HG03060 (cell line): ENCODE data around the gene NDUFS5.
"Not testable (repeated sequence)": the region's sequence is repeated elsewhere in the genome, so short reads cannot be mapped to it uniquely, and the experiment has no call there.

Experiments used
- ATAC-seq: cut with Tn5 transposase; IDR thresholded peaks from one replicate; pipeline ENCODE4 v1.9.1; 2021; ENCODE audit warnings: low read depth, moderate number of reproducible peaks; ENCODE audit not compliant: unreplicated experiment

NDUFS5 gene

DNA sequence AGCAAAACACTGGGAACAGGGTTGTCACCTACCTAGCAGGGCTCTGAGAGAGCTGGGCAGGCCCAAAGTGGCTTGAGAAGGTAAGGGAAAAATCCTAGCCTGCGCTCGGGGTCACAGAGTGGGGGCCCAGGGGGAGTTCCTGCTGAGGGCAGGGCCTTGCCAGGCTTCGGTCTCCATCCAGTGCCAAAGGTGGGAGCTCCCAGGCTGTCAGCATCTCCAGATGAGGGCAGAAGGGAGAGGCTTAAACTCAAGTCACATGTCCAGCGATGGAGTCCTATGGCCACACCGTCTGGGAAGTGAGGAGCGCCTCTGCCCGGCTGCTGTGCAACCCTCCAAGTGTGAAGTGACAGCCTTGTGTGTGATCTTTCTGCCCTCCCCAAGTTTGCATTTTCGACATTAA, 11.2 kb upstream of the NDUFS5 start:
- ATAC-seq, result not testable (repeated sequence)

GRCh38 chr1:39016604-39017171, 9.5 kb upstream of the NDUFS5 start:
- ATAC-seq, result no peak

- no peak for ATAC-seq
Observed at GRCh38 chr1:39017266-39017665, 8.9 kb upstream of the NDUFS5 start.

- ATAC-seq, result not testable (repeated sequence)
Observed at GRCh38 chr1:39020494-39020893, 5.7 kb upstream of the NDUFS5 start.

GRCh38 chr1:39021426-39021825, 4.7 kb upstream of the NDUFS5 start:
- no peak for ATAC-seq

- no peak for ATAC-seq
Observed at GRCh38 chr1:39023140-39023539, 3.0 kb upstream of the NDUFS5 start.

- no peak for ATAC-seq
Observed at GRCh38 chr1:39026866-39027507, 837 bp downstream of the NDUFS5 start.

GRCh38 chr1:39034114-39034654, 8.0 kb downstream of the NDUFS5 start:
- ATAC-seq, result no peak

- no peak for ATAC-seq
Observed at GRCh38 chr1:39036678-39037077, 10.5 kb downstream of the NDUFS5 start.

DNA sequence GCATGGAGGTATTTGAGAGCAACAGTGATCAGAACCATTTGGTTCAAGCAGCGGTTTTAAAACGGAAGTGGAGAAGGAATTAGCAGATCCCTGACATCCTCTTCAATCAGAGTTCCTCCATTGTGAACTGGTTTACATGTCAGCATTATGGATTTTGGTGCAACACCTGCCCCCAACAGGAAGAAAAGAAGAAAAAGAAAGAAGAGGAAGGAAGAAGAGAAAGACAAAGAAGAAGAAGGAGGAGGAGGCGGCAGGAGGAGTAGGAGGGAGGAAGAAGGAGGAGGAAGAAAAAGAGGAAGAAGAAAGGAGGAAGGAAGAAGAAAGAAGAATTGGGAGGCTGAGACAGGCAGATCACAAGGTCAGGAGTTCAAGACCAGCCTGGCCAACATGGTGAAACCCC, 17.4 kb downstream of the NDUFS5 start:
- ATAC-seq, result no peak

DNA sequence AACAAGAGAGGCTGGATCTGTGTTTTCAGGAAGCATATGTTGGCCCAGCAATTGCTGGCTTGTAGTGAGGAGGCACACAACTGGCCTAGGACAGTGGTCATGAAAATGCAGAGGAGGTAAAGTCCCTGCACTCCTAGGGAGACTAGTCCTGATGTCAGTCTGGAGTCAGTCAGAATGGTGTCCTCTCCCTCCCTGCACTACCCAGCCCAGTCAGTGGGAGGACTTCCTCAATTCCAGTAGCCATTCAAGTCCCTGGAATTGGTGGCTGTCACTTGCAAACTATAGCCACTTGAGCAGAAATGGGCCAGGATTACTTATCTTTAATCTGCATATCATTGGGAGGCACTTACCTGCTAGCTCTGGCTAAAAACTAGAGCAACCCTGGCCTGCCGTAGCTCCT, 18.6 kb downstream of the NDUFS5 start:
- ATAC-seq, result no peak

- ATAC-seq, result no peak
Observed at GRCh38 chr1:39045231-39045630, 19.1 kb downstream of the NDUFS5 start.

DNA sequence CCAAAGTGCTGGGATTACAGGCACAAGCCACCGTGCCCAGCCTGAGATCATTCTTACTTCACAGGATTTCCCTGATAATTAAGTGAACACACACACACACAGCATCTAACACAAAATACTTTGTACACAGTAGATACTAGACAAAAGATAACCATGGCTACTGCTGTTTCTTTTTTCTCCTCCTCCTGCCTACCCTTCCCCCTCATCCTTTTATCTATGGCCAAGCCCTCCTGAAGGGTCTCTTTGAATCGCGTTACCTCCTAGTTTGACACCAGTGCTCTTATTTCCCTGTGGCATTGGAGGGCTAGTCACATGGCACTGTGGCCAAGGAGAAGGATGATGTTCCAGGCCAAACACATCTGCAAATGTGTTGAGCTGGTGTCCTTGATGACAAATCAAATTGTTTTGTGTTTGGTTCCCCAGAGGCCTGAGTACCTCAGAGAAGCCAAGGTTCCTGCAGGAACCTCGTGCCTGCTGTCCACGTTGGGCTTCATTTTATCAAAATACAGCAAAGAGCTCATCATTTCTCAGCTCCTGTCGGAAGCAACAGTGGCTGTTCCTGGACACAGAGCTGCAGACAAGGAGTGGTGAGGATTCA, 20.6 kb downstream of the NDUFS5 start:
- ATAC-seq, result no peak

DNA sequence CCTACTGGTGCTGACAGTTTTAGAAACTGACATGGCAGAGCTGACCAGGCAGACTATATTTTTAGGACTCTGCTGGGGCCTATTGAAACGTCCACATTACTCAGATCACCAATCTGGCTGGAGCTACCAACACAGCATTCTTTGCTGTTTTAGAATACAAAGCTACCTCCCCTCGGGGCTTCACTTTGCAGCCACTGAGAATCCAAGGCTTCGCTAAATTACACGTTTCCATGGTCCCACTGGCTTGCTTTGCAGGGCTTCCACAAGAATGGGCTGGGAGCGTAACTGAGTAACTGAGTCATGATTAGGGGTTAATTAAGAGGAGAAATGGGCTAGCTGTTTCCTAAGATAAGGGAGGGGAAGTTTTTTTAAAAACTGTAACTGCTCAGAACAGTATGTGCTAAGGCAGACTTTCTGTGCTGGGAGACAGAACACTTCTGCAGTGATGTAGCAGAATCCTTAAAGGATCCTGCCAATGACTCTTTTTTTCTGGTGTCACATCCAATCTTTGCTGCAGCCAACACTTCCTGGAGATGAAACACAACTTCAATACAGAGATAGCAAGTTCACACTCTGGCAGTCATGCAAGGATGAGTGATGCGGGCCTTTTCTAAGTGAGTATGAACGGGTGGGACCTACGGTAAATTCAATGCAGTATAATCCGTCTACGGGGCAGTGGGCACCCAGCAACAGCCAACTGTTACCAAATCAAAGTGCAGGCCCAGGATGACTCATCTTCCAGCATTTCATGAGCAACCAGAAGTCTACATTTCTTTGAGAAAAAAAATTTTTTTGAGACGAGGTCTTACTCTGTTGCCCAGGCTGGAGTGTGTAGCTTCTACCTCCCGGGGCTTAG, 21.5 kb downstream of the NDUFS5 start:
- ATAC-seq, result peak; percentile 44

DNA sequence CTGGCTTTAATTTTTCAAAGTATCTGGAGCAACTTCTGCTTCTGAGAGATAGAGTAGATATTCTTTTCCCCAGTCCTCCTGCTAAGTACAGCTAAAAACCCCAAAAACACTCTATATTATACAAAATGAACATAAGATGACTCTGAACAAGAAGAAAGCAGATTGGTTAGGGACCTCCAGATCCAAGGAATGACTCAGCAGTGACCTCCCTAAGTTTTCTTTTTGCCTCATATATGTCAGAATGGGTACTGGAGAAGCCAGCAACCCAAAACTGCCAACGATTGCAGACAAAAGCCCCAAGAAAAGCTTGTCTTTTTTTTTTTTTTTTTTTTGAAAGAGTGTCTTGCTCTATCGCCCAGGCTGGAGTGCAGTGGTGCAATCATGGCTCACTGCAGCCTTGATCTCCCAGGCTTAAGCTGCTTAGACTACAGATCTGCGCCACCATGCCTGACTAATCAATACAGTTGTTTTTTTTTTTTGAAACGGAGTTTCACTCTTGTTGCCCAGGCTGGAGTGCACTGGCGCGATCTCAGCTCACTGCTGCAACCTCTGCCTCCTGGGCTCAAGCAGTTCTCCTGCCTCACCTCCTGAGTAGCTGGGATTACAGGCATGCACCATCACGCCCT, 22.7 kb downstream of the NDUFS5 start:
- no peak for ATAC-seq

DNA sequence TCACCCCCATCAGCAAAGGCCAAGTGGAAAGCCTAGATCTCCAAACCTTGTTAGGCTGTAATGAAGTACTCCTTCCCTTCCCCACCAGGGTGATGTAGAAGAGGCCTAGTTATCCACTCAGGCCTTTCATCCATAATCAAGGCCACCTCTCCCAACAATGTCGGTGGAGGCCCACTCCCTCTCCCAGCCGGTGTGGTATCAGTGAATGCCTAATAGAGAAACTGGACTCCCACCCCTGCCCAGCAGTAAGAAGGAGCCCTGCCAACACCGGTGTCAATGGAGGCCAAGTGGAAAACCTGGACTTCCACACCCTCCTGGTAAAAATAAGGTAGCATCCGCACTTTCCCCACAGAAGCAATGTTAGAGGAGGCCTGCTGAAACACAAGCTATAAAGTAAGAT, 23.9 kb downstream of the NDUFS5 start:
- no peak for ATAC-seq

GRCh38 chr1:39051193-39051850, 25.2 kb downstream of the NDUFS5 start:
- ATAC-seq, result not testable (repeated sequence)

GRCh38 chr1:39051956-39052355, 25.8 kb downstream of the NDUFS5 start:
- ATAC-seq, result no peak

DNA sequence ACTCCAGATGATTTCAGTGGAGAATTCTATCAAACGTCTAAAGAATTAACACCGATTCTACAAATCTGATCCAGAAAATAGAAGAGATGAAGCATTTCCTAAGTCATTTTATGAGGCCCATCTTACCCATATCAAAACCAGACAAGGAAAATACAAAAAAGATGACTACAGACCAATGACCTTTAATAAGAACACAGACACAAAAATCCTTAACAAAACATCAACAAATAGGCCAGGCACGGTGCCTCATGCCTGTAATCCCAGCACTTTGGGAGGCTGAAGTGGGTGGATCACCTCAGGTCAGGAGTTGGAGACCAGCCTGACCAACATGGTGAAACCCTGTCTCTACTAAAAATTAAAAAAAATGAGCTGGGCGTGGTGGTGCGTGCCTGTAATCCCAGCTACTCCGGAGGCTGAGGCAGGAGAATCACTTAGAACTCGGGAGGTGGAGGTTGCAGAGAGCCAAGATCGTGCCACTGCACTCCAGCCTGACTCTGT, 29.1 kb downstream of the NDUFS5 start:
- ATAC-seq, result not testable (repeated sequence)

GRCh38 chr1:39061516-39061915, 35.4 kb downstream of the NDUFS5 start:
- not testable (repeated sequence) for ATAC-seq
